ENCODE results near the gene CARS1. TPM values are rescaled to one million over a fixed set of nuclear protein-coding genes. Genes with fewer than 3 reads are reported as not detected.

Gene CARS1
- total and polyA plus RNA-seq, 9 of the 15 experiments (the other 6 are each of a cell fraction or from before 2014, with no cell fraction given) = 14.4 to 106 (median 73.6) TPM

- peak; percentile 51; the same call in 1 of the 2 replicates for TF ChIP-seq STAT6 (CRISPR knock-in tag; IDR thresholded peaks at IDR 0.05)
- TF ChIP-seq MCM5 (IDR thresholded peaks at IDR 0.05; ENCODE audit: low read depth) = no peak
- no peak for TF ChIP-seq FOXJ2 (tag; IDR thresholded peaks at IDR 0.05)
- no peak; the same call in 1 of the 2 replicates for TF ChIP-seq ZBTB49 (CRISPR knock-in tag; IDR thresholded peaks at IDR 0.05; ENCODE audit: borderline replicate concordance)
- no peak; the same call in 1 of the 2 replicates for TF ChIP-seq PML (IDR thresholded peaks at IDR 0.05; ENCODE audit: low read length)
- peak; percentile 20 for TF ChIP-seq BRD9 (IDR thresholded peaks at IDR 0.05; ENCODE audit: low read depth, partially characterized antibody)
- 0 out of 2 replicates have a peak, but pooled peaks have one; percentile 68 for TF ChIP-seq ZBTB43 (CRISPR knock-in tag; IDR thresholded peaks at IDR 0.05)
- peak; percentile 85 for TF ChIP-seq GMEB1 (CRISPR knock-in tag; IDR thresholded peaks at IDR 0.05)
- no peak for TF ChIP-seq LARP7 (IDR thresholded peaks at IDR 0.05)
- TF ChIP-seq PHF21A (IDR thresholded peaks at IDR 0.05; ENCODE audit: borderline replicate concordance, low read depth) = 0 out of 2 replicates have a peak, but pooled peaks have one; percentile 35
- no peak for TF ChIP-seq NR4A1 (CRISPR knock-in tag; IDR thresholded peaks at IDR 0.05)
- no peak for TF ChIP-seq NR4A1 (tag; IDR thresholded peaks at IDR 0.05)
- no peak for TF ChIP-seq TAF7 (tag; IDR thresholded peaks at IDR 0.05)
- TF ChIP-seq HLTF (IDR thresholded peaks at IDR 0.05) = no peak
- TF ChIP-seq SRSF3 (IDR thresholded peaks at IDR 0.05; ENCODE audit: insufficient read depth, low read length) = 0 out of 2 replicates have a peak, but pooled peaks have one; percentile 62
- TF ChIP-seq ELK3 (CRISPR knock-in tag; IDR thresholded peaks at IDR 0.05) = no peak
- no peak for TF ChIP-seq PCBP1 (IDR thresholded peaks at IDR 0.05; ENCODE audit: low read depth, low read length, poor library complexity, severe bottlenecking)
Measured at GRCh38 chr11:2991452-2992233, 65.6 kb downstream of the CARS1 start (continued).
